Peyer's patch (tissue), 4 donors: ENCODE data around the gene CDK9. TPM values are rescaled to one million over a fixed set of nuclear protein-coding genes. Genes with fewer than 3 reads are reported as not detected.

Source experiments
- DNase-seq, 3 donors: peaks; one replicate each; pipeline ENCODE4 v3.0.0-alpha.2; 2017 to 2019
- H3K27ac ChIP-seq, 4 donors: fragments of 200-600 bp; sonication (generic); one replicate each; pipeline ENCODE4 v1.5.1; 2016 to 2019
- H3K27me3 ChIP-seq, 2 donors: fragments of 200-600 bp; sonication (generic); one replicate each; pipeline ENCODE4 v1.5.1; 2019
- H3K36me3 ChIP-seq, 3 donors: fragments of 200-600 bp; sonication (generic); one replicate each; pipeline ENCODE4 v1.5.1; 2016 to 2019
- H3K4me1 ChIP-seq, 4 donors: fragments of 200-600 bp; sonication (generic); one replicate each; pipeline ENCODE4 v1.5.1; 2016 to 2019
- H3K4me3 ChIP-seq, 4 donors: fragments of 200-600 bp; sonication (generic); 1 replicate in 3 of 4; 2 replicates in 1 of 4; pipeline ENCODE4 v1.5.1; 2016 to 2019; ENCODE audit warnings: mild to moderate bottlenecking in 1 of 4
- H3K9me3 ChIP-seq, 4 donors: fragments of 200-600 bp; sonication (generic); one replicate each; pipeline ENCODE4 v1.5.1; 2016 to 2019; ENCODE audit warnings: mild to moderate bottlenecking in 1 of 4
- POLR2A ChIP-seq, 2 donors: fragments of 450-650 bp; IDR thresholded peaks; one replicate each; pipeline ENCODE4 v1.5.1; 2017; ENCODE audit warnings: antibody characterized with exemption in 2 of 2, mild to moderate bottlenecking in 2 of 2, moderate library complexity in 2 of 2
- total RNA-seq, 4 donors: library from RNA; depleted of rRNA; stranded (reverse); fragments of >200 nt; gene quantifications; one replicate each; pipeline ENCODE4 v1.1.0, GENCODE V29; 2016
- TF ChIP-seq, protein P1 (sequence below), 6 experiments: fragments of 450-650 bp in 4 of 6; fragments of 200-600 bp in 2 of 6; sonication (generic) in 1 of 6; IDR thresholded peaks; one replicate each; pipeline ENCODE4 v1.5.1; 2017 to 2019; ENCODE audit warnings: antibody characterized with exemption in 6 of 6, mild to moderate bottlenecking in 3 of 6, moderate library complexity in 1 of 6

The CDK9 gene
- total RNA-seq, 4 donors from 2014 or later: 53.6 to 116 (median 83.9) TPM

GRCh38 chr9:127758843-127759242 is 27.0 kb upstream of the CDK9 start:
- Histone ChIP-seq H3K27me3 (peaks cover 0 to 18% of the 10 kb centered on the region in 2 donors), H3K36me3 (no peaks in the 10 kb centered on the region), H3K4me3 (no peak overlapping the region), H3K4me1 (peaks cover 0 to 5% (median 0%) of the 10 kb centered on the region in 4 donors), H3K9me3 (no peaks in the 10 kb centered on the region), H3K27ac (no peak overlapping the region)
- TF ChIP-seq POLR2A (IDR thresholded peaks at IDR 0.05): no peak
- TF ChIP-seq, protein P1, sequence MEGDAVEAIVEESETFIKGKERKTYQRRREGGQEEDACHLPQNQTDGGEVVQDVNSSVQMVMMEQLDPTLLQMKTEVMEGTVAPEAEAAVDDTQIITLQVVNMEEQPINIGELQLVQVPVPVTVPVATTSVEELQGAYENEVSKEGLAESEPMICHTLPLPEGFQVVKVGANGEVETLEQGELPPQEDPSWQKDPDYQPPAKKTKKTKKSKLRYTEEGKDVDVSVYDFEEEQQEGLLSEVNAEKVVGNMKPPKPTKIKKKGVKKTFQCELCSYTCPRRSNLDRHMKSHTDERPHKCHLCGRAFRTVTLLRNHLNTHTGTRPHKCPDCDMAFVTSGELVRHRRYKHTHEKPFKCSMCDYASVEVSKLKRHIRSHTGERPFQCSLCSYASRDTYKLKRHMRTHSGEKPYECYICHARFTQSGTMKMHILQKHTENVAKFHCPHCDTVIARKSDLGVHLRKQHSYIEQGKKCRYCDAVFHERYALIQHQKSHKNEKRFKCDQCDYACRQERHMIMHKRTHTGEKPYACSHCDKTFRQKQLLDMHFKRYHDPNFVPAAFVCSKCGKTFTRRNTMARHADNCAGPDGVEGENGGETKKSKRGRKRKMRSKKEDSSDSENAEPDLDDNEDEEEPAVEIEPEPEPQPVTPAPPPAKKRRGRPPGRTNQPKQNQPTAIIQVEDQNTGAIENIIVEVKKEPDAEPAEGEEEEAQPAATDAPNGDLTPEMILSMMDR (IDR thresholded peaks at IDR 0.05): no peak
- no peak for DNase-seq

DNA sequence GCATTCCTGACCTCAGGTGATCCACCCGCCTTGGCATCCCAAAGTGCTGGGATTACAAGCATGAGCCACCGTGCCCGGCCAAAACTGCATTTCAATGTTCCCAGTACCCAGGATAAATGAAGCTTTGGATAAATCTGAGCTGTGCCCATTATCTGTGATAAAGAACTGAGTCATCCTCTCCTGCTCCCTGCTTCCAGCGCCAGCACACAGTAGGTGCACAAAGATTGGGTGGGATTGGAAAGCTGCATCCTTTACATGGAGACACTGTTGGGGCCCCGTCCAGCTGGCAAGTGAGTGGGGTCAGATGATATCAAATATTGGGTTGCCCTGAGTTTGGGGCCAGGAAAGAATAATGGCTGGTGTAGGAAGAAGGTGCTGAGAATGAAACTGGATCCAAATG is 24.8 kb upstream of the CDK9 start:
- Histone ChIP-seq H3K4me3 (no peak overlapping the region), H3K27ac (peak overlapping the region in 1 of 4 donors; percentile 14), H3K9me3 (no peaks in the 10 kb centered on the region), H3K27me3 (peaks cover 0 to 2% of the 10 kb centered on the region in 2 donors), H3K4me1 (no peaks in the 10 kb centered on the region), H3K36me3 (no peaks in the 10 kb centered on the region)
- DNase-seq: no peak
- TF ChIP-seq, protein P1 (IDR thresholded peaks at IDR 0.05): no peak
- no peak for TF ChIP-seq POLR2A (IDR thresholded peaks at IDR 0.05)

DNA sequence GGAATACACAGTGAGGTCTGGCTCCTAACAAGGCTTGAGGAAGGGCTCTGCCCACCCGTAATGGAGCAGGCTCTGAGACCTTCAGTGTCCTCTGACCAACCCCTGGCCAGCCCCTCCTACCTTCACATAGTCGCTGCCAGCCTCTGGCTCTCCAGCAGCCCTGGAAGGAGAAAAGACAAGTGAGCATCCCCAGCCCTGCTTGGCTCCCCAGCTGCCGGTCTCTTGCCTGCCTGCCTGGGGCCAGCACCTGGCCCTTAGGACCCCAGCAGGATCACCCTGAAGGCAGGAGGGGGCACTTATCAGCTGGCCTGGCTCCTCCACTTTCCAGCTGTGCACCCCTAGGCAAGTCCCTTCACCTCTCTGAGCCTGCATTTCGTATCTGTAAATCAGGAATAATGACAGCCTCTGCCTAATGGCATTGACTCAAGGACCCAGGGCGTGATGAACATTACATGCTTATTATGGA is 24.3 kb upstream of the CDK9 start:
- Histone ChIP-seq H3K9me3 (no peaks in the 10 kb centered on the region), H3K27ac (peak overlapping the region in 2 of 4 donors; percentile 14 to 50), H3K36me3 (no peaks in the 10 kb centered on the region), H3K4me3 (no peak overlapping the region), H3K4me1 (no peaks in the 10 kb centered on the region), H3K27me3 (no peaks in the 10 kb centered on the region)
- TF ChIP-seq, protein P1 (IDR thresholded peaks at IDR 0.05): no peak
- no peak for TF ChIP-seq POLR2A (IDR thresholded peaks at IDR 0.05)
- DNase-seq: no peak

DNA sequence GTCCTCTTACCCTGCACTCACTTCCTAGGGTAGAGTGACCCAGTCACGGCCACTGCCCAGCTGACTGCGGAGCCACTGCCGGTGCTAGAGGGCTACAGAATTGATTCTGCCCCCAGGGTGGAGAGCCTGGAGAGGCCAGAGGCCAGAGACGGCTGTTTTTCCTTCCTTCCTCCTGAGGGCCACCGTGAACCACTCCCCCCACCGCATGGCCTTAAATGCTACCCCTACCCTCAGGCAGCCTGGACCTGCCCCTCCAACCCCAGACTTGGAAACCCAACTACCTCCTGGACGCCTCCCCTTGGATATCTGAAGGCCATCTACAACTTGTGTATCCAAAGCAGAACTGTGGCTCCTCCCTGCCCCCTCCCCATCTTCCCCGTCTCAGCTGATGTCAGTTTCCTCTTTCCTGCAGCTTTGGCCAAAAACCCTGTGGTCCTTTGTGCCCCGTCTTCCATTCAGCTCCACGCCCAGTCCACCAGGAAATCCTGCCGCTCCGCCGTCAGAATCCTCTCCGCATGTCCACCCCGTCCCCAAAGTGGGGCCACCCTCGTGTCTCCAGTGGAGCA is 23.6 kb upstream of the CDK9 start:
- Histone ChIP-seq H3K4me1 (no peaks in the 10 kb centered on the region), H3K9me3 (no peaks in the 10 kb centered on the region), H3K36me3 (no peaks in the 10 kb centered on the region), H3K4me3 (no peak overlapping the region), H3K27ac (peak overlapping the region in 2 of 4 donors; percentile 14 to 50), H3K27me3 (no peaks in the 10 kb centered on the region)
- TF ChIP-seq, protein P1 (IDR thresholded peaks at IDR 0.05): no peak
- TF ChIP-seq POLR2A (IDR thresholded peaks at IDR 0.05): no peak
- DNase-seq: no peak

- H3K27me3 ChIP-seq: no peaks in the 10 kb centered on the region
- peak; percentile 52 to 76 (median 63) for DNase-seq
- no peak for TF ChIP-seq POLR2A (IDR thresholded peaks at IDR 0.05)
- TF ChIP-seq, protein P1 (IDR thresholded peaks at IDR 0.05): peak in 5 of 6 experiments; percentile 8 to 59 (median 46)
- no peak overlapping the region for H3K4me3 ChIP-seq
- H3K4me1 ChIP-seq: peaks cover 0 to 7% (median 3%) of the 10 kb centered on the region in 4 donors
- no peaks in the 10 kb centered on the region for H3K9me3 ChIP-seq
- peak overlapping the region in 2 of 4 donors; percentile 28 to 50 for H3K27ac ChIP-seq
- H3K36me3 ChIP-seq: no peaks in the 10 kb centered on the region
These were observed 21.9 kb upstream of the CDK9 start for GRCh38 chr9:127763918-127764384.
